ENCODE results near the gene RNF144B. TPM values are rescaled to one million over a fixed set of nuclear protein-coding genes. Genes with fewer than 3 reads are reported as not detected.

RNF144B gene
- total RNA-seq, 1 donor from 2014 or later: 14.7 TPM

DNA sequence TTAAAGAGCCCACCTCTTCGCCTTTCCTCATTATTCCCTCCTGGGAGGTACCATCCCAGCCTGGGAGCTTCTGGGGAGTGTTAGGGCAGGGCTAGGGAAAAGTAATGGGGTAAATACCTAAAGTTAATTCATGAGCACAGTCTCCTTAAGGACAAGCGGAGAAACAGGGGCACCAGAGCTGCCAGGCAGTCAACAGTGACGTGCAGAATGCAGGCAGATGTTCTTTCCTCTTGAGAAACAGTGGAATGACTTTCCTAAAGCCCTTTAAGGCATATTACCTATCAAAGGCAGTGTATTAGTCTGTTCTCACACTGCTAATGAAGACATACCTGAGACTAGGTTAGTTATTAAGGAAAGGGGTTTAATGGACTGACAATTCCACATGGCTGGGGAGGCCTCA lies 76.3 kb downstream of the RNF144B start:
- Mint-ChIP-seq H3K4me3 (ENCODE audit: unreplicated experiment) (no peak overlapping the region), H3K36me3 (ENCODE audit: unreplicated experiment) (peaks cover 47% of the 10 kb centered on the region), H3K27me3 (ENCODE audit: unreplicated experiment) (no peaks in the 10 kb centered on the region), H3K9me3 (ENCODE audit: unreplicated experiment) (peaks cover 10% of the 10 kb centered on the region), H3K4me1 (ENCODE audit: unreplicated experiment) (no peaks in the 10 kb centered on the region), H3K27ac (ENCODE audit: unreplicated experiment) (no peak overlapping the region)
- no peak for DNase-seq (ENCODE audit: extremely low spot score, unreplicated experiment)
- TF ChIP-seq, protein P1, sequence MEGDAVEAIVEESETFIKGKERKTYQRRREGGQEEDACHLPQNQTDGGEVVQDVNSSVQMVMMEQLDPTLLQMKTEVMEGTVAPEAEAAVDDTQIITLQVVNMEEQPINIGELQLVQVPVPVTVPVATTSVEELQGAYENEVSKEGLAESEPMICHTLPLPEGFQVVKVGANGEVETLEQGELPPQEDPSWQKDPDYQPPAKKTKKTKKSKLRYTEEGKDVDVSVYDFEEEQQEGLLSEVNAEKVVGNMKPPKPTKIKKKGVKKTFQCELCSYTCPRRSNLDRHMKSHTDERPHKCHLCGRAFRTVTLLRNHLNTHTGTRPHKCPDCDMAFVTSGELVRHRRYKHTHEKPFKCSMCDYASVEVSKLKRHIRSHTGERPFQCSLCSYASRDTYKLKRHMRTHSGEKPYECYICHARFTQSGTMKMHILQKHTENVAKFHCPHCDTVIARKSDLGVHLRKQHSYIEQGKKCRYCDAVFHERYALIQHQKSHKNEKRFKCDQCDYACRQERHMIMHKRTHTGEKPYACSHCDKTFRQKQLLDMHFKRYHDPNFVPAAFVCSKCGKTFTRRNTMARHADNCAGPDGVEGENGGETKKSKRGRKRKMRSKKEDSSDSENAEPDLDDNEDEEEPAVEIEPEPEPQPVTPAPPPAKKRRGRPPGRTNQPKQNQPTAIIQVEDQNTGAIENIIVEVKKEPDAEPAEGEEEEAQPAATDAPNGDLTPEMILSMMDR (IDR thresholded peaks at IDR 0.05): no peak

DNA sequence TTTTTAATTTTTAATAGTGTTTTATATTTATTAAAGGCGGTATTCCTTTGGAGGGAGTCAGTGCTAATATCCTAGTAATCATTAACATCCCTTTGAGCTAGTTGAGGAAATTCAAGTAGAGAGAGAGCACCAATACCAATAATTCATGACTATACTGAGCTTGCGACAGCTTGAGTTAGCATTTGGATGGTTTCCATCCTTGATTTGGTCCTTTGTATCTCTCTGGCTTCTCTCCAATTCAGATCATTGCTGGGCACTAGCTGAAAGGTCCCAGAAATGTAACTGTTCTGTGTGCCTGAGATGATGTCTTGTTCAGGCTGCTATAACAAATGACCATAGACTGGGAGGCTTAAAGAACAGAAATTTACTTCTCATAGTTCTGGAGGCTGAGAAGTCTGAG lies 77.0 kb downstream of the RNF144B start:
- Mint-ChIP-seq H3K4me1 (ENCODE audit: unreplicated experiment) (no peaks in the 10 kb centered on the region), H3K4me3 (ENCODE audit: unreplicated experiment) (no peak overlapping the region), H3K27me3 (ENCODE audit: unreplicated experiment) (no peaks in the 10 kb centered on the region), H3K9me3 (ENCODE audit: unreplicated experiment) (peaks cover 10% of the 10 kb centered on the region), H3K27ac (ENCODE audit: unreplicated experiment) (no peak overlapping the region), H3K36me3 (ENCODE audit: unreplicated experiment) (peaks cover 47% of the 10 kb centered on the region)
- TF ChIP-seq, protein P1 (IDR thresholded peaks at IDR 0.05): no peak
- DNase-seq (ENCODE audit: extremely low spot score, unreplicated experiment): no peak

DNA sequence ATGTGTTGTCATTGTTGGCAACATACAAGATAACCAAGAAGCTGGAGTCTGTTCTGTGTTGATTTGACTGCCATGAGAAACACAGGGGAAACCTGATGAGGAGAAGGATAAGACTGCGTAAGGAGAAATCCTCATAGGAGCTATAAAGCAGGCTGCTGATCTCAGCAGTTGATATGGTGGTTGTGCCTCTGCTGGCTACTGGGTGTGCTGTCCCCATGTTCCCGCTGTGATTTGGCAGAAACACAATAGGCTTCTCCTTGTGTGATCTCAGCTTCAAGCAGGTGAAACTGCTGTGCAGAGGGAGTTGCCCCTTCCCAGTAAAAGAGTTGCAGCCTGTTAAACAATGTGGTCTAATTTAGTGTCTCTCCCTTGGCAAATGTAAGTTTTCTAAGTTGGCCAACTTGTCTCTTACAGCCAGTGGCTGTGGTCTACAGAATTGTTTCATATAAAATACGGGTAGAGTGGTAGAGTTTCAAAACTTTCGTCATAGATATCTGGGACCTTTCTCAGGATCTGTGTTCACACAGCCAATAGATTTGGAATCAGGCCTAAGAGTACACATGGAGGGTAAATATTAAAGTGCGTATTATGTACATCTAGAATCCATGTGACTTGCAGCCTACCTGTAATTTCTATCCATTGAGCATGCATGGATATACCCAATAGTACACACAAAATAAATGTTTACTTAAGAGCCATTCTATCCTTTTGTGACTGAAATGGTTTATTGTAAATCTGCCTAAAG lies 78.4 kb downstream of the RNF144B start:
- no peaks in the 10 kb centered on the region for H3K4me1 Mint-ChIP-seq (ENCODE audit: unreplicated experiment)
- H3K27me3 Mint-ChIP-seq (ENCODE audit: unreplicated experiment): no peaks in the 10 kb centered on the region
- H3K9me3 Mint-ChIP-seq (ENCODE audit: unreplicated experiment): peaks cover 3% of the 10 kb centered on the region
- H3K27ac Mint-ChIP-seq (ENCODE audit: unreplicated experiment): no peak overlapping the region
- H3K4me3 Mint-ChIP-seq (ENCODE audit: unreplicated experiment): no peak overlapping the region
- no peak for DNase-seq (ENCODE audit: extremely low spot score, unreplicated experiment)
- TF ChIP-seq, protein P1 (IDR thresholded peaks at IDR 0.05): no peak
- H3K36me3 Mint-ChIP-seq (ENCODE audit: unreplicated experiment): peaks cover 39% of the 10 kb centered on the region

DNA sequence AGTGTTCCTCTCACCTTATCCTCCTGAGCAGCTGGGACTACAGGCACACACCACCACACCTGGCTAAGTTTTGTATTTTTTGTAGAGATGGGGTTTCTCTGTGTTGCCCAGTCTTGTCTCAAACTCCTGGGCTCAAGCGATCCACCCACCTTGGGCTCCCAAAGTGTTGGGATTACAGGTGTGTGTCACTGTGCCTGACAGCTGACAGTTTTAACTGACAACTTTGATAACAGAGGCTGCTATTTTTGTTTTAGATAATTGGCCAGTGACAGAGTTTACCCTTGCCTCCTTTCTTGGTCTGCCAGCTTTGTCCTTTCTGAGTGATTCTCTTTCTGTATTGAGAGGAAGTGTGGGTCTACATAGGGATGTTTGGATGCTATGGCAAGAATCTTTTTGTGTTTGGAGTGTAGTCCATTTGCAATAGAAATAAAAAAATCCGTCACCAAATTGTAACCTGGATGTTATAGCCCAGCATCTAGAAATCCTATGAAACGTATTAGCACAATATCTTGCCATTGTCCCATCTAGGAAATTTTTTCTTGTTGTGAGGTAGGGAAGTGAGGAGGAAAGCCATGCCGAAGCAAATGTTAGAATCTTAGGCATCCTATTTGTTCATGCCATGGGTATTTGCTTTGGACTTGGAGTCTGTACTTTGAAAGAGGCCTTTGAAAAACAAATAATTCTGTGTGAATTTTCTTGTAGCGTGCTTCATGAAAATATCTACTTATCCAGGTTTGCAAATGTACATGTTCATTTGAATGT lies 80.8 kb downstream of the RNF144B start:
- no peak for DNase-seq (ENCODE audit: extremely low spot score, unreplicated experiment)
- Mint-ChIP-seq H3K27ac (ENCODE audit: unreplicated experiment) (no peak overlapping the region), H3K9me3 (ENCODE audit: unreplicated experiment) (no peaks in the 10 kb centered on the region), H3K36me3 (ENCODE audit: unreplicated experiment) (peaks cover 23% of the 10 kb centered on the region), H3K4me3 (ENCODE audit: unreplicated experiment) (no peak overlapping the region), H3K4me1 (ENCODE audit: unreplicated experiment) (no peaks in the 10 kb centered on the region), H3K27me3 (ENCODE audit: unreplicated experiment) (no peaks in the 10 kb centered on the region)
- TF ChIP-seq, protein P1 (IDR thresholded peaks at IDR 0.05): no peak

DNA sequence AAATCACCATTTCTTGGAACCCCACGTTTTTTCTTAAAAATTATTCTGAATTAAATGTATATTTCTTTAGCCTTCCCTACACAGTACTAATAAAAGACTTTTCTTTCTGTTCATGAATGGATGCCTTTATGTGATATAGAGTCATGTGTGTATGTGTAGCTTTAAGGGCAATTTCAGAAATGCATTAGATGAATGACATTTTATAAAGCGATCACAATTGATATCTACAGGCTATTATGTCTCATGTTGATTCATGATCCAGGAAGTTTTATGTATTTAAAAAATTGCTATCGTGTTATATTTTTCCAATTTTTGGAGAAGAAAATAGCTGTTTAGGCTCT lies 81.3 kb downstream of the RNF144B start:
- Mint-ChIP-seq H3K27me3 (ENCODE audit: unreplicated experiment) (no peaks in the 10 kb centered on the region), H3K36me3 (ENCODE audit: unreplicated experiment) (peaks cover 18% of the 10 kb centered on the region), H3K27ac (ENCODE audit: unreplicated experiment) (no peak overlapping the region), H3K9me3 (ENCODE audit: unreplicated experiment) (no peaks in the 10 kb centered on the region), H3K4me3 (ENCODE audit: unreplicated experiment) (no peak overlapping the region), H3K4me1 (ENCODE audit: unreplicated experiment) (no peaks in the 10 kb centered on the region)
- DNase-seq (ENCODE audit: extremely low spot score, unreplicated experiment): no peak
- TF ChIP-seq, protein P1 (IDR thresholded peaks at IDR 0.05): no peak
